HG03342 (cell line): ENCODE data around the gene OSBPL3.
"Not testable (repeated sequence)": the region's sequence is repeated elsewhere in the genome, so short reads cannot be mapped to it uniquely, and the experiment has no call there.

Experiments
- ATAC-seq: cut with Tn5 transposase; IDR thresholded peaks from one replicate; pipeline ENCODE4 v1.9.1; 2021; ENCODE audit warnings: mild to moderate bottlenecking, moderate library complexity; ENCODE audit not compliant: unreplicated experiment

OSBPL3 gene, protein sequence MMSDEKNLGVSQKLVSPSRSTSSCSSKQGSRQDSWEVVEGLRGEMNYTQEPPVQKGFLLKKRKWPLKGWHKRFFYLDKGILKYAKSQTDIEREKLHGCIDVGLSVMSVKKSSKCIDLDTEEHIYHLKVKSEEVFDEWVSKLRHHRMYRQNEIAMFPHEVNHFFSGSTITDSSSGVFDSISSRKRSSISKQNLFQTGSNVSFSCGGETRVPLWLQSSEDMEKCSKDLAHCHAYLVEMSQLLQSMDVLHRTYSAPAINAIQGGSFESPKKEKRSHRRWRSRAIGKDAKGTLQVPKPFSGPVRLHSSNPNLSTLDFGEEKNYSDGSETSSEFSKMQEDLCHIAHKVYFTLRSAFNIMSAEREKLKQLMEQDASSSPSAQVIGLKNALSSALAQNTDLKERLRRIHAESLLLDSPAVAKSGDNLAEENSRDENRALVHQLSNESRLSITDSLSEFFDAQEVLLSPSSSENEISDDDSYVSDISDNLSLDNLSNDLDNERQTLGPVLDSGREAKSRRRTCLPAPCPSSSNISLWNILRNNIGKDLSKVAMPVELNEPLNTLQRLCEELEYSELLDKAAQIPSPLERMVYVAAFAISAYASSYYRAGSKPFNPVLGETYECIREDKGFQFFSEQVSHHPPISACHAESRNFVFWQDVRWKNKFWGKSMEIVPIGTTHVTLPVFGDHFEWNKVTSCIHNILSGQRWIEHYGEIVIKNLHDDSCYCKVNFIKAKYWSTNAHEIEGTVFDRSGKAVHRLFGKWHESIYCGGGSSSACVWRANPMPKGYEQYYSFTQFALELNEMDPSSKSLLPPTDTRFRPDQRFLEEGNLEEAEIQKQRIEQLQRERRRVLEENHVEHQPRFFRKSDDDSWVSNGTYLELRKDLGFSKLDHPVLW

DNA sequence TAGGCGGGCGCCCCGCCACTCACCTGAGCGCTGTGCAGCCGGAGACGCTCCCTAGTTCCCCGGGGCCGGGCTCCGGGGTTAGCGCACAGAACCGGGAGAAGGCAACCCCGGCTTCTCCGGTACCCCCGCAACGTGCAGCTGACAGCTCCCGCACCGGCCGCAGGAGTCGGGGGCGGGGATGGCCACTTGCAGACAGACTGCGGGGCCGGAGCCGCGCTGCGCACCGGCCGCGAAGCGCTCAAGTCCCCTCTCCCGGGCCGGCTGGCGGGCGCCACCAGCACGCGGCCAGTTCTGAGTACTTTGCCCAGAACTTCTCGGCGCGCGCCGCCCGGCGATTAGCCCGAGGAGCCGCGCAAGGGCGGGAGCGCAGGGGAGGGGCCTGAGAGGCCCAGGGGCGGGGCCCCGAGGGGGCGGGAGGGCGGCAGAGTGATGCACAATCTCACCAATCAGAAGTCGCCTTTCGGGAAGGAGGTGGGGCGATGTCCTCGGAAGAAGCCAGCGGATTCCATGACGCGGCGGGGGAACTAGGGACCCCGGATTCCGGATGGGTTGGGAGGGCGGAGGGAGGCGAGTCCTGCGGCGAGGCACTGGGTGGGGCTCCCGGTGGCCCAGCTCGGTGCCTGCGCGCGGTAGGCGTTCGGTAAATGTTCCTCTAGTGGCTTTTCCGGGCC, at the start of gene OSBPL3:
TSS of gene OSBPL3 (minus strand) at position 316 of the 671 bp plus-strand sequence. CDS start 87,706 bp downstream, outside the sequence.
- ATAC-seq: peak; percentile 67

DNA sequence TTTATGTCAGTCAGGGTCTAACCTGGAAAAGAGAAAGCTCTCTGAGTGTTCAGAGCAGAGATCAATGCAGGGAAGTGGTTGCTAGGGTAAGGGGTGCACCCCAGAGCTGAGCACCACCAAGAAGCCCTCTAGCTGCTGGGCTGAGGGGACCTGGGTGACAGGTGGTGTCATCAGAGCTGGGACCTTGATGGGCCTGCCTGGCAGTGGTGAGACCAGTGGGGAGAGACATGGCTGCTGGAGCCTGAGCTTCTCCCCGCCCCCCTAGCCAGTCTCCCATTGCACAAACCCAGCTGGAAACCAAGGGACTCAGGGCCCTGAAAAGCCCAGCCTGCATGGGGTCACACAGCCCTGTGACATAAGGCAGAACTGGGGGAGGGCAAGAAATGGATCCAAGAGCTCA, 49.1 kb upstream of the OSBPL3 start:
- no peak for ATAC-seq

DNA sequence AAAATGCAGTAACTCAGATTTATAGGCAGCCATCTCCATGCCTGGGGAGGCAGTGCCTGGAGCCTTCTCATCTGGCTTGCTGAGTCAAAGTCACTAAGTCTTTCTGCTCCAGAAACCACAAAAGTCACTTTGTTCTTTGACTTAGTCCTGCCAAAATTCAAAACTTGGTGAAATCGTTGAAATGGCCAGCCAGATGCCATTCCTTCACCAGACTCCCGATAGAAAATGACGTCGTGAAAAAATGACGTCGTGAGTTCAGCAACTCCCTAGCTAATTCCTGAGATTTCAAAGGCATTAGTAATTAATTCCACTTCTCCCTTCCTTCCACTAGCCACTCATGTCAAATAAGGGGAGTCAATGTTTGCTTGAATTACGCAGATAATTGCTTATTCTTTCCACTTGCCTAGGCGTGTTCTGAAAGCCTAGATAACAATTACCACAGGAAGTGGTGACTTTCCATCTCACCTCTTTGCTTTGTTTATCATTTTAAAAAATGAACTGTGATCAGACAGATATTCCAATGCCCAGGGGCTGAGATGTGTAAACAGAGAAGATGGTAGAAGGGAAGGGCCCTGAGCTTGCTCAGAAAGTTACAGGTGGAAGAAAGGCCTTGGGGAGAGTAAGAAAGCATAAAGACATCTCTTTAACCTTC, 48.5 kb upstream of the OSBPL3 start:
- ATAC-seq: no peak

GRCh38 chr7:25026156-25026555, 46.2 kb upstream of the OSBPL3 start:
- ATAC-seq: no peak

GRCh38 chr7:25025218-25025671, 45.3 kb upstream of the OSBPL3 start:
- no peak for ATAC-seq

GRCh38 chr7:25024066-25024465, 44.1 kb upstream of the OSBPL3 start:
- ATAC-seq: no peak

- ATAC-seq: not testable (repeated sequence)
Measured at GRCh38 chr7:25017671-25018070, 37.7 kb upstream of the OSBPL3 start.

- no peak for ATAC-seq
Measured at GRCh38 chr7:25014756-25015155, 34.8 kb upstream of the OSBPL3 start.

DNA sequence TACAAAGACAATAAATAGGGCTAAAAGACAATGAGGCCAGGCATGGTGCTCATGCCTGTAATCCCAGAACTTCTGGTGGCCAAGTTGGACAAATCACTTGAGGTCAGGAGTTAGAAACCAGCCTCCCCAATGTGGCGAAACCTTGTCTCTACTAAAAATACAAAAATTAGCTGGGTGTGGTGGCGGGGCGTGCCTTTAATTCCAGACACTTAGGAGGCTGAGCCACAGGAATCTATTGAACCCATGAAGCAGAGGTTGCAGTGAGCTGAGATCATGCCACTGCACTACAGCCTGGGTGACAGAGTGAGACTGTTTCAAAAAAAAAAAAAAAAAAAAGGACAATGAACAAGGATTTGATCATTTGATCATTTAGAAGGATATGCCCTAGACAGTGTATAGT, 32.7 kb upstream of the OSBPL3 start:
- not testable (repeated sequence) for ATAC-seq

DNA sequence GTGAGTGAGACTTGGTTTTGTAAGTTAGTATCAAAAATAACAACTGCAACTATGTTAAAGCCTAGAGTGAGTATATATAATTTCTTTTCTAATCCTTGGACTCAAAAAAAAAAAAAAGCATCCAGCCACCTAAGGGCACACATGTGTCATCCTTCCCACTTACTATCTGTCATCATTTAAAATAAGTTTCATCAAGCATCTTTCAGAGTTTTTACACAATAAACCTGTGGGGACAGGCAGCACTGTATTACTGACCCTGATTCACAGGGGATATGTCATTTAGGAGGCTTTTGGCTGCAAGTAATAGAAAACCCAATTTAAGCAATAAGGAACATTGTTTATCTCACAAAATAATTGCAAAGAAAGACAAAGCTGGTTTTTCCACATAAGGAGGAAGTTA, 32.3 kb upstream of the OSBPL3 start:
- no peak for ATAC-seq

GRCh38 chr7:25009257-25009656, 29.3 kb upstream of the OSBPL3 start:
- no peak for ATAC-seq

DNA sequence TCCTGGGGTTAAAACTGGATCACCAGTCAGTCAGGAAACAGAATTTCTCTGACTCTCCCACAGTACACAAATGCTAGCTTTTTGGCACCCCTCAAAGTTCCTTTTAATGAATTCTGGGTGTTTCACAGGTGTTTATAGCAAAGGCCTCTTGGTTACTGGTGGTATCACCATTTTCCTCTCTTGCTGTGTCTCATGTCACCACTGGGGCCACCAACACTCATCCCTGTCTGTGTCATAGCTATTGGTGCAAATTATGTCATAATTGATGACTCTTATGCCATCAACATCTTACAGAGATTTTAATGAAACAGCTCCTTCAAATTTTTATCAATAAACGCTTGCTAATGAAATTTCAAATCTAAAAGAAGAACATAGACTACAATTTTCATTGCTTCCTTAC, 27.7 kb upstream of the OSBPL3 start:
- ATAC-seq: no peak

GRCh38 chr7:25006276-25006675, 26.3 kb upstream of the OSBPL3 start:
- no peak for ATAC-seq

- ATAC-seq: no peak
Measured at GRCh38 chr7:25005658-25006057, 25.7 kb upstream of the OSBPL3 start.

DNA sequence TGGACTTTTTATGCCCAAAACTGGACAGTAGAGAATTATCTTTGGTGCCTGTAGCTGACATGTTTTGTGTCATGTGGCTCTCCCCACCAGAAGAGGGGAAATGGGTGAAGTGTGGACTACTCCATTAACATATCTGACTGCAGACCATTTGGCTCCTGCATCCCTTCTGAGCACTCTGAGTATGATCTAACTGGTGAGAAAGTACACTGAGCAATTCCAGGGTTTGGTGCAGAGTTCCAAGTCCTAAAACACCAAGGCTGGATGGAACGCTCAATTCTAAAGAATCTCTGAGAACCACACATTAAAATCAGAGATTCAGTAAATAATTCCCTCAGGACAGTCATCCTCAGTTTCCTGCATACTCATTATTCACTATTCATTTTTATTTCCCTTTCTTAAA, 22.8 kb upstream of the OSBPL3 start:
- no peak for ATAC-seq

DNA sequence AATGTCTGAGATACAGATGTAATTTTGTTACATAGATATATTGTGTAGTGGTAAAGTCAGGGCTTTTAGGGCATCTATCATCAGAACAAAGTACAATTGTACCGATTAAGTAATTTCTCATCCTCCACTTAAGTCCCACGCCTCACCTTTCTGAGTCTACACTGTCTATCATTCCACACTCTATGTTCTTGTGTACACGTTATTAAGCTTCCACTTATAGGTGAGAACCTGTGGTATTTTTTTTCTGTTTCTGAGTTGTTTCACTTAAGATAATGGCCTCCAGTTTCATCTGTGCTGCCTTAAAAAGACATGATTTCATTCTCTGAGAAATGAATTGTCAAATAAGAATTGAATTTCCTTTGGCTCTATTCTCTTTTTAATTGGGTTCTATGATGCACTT, 15.5 kb upstream of the OSBPL3 start:
- ATAC-seq: no peak

- no peak for ATAC-seq
Measured at GRCh38 chr7:24992314-24992713, 12.3 kb upstream of the OSBPL3 start.

- no peak for ATAC-seq
Measured at GRCh38 chr7:24991353-24991752, 11.4 kb upstream of the OSBPL3 start.

DNA sequence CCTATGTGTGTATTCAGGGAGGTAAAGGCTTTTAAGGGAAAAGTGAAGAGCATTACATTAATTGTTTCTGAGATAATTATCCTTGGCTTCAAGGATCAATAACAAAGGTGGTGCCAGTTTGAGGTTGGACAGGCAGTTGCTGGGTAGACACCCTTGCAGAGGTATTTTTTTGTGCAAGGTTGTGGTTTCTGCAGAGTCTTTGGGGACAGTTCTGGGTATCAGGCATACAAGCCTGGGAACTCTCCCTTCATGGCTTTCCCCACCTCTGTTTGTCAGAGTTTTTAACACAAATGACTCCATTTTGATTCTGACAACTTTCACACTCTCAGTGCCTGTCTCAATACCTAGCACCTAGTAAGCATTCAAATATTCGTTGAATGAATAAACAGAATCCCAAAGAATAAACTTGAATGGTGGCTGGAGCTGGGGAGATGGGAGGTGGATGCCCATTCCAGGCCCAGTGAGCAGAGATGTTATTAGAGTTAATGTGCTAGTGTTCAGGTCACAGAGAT, 7.4 kb upstream of the OSBPL3 start:
- no peak for ATAC-seq

- ATAC-seq: no peak
Measured at GRCh38 chr7:24982917-24983316, 2.9 kb upstream of the OSBPL3 start.
